ENCODE results near the gene SLC26A5. TPM values are rescaled to one million over a fixed set of nuclear protein-coding genes. Genes with fewer than 3 reads are reported as not detected.
"Not testable (repeated sequence)": the region's sequence is repeated elsewhere in the genome, so short reads cannot be mapped to it uniquely, and the experiment has no call there.

The SLC26A5 gene, protein sequence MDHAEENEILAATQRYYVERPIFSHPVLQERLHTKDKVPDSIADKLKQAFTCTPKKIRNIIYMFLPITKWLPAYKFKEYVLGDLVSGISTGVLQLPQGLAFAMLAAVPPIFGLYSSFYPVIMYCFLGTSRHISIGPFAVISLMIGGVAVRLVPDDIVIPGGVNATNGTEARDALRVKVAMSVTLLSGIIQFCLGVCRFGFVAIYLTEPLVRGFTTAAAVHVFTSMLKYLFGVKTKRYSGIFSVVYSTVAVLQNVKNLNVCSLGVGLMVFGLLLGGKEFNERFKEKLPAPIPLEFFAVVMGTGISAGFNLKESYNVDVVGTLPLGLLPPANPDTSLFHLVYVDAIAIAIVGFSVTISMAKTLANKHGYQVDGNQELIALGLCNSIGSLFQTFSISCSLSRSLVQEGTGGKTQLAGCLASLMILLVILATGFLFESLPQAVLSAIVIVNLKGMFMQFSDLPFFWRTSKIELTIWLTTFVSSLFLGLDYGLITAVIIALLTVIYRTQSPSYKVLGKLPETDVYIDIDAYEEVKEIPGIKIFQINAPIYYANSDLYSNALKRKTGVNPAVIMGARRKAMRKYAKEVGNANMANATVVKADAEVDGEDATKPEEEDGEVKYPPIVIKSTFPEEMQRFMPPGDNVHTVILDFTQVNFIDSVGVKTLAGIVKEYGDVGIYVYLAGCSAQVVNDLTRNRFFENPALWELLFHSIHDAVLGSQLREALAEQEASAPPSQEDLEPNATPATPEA
- total RNA-seq (ENCODE audit: low replicate concordance): not detected in 2 replicates
- long read RNA-seq: 0 reads

DNA sequence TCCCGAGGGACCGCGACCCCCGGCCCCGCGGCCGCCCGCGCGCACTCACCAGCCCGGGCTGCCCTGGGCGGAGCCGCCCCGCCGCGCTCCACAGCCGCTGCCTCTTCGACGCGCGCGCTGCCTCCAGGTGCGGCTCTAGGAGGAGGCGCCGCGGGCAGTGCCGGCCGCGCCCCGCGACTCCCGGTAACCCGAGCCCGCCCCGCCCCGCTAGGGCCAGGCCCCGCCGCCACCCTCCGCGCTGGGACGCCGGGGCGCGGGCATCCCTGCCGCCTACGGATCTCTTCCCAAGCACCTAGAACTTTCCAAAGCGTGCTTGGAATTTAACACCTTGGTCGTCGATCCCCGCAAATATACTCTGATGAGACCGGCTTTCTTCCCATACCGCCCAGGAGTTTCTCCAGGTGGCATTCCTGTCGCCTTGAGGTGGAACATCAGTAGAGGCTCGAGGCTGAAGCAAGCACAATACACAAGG, at the start of gene SLC26A5:
Gene SLC26A5 (minus strand): TSS at position 159 of the 472 bp plus-strand sequence. CDS start 24,693 bp downstream, outside the sequence.
- no peaks in the 10 kb centered on the region for H3K4me1 Mint-ChIP-seq (ENCODE audit: unreplicated experiment)
- no peak within 1 kb of the TSS for H3K27ac Mint-ChIP-seq
- TF ChIP-seq, protein P1, sequence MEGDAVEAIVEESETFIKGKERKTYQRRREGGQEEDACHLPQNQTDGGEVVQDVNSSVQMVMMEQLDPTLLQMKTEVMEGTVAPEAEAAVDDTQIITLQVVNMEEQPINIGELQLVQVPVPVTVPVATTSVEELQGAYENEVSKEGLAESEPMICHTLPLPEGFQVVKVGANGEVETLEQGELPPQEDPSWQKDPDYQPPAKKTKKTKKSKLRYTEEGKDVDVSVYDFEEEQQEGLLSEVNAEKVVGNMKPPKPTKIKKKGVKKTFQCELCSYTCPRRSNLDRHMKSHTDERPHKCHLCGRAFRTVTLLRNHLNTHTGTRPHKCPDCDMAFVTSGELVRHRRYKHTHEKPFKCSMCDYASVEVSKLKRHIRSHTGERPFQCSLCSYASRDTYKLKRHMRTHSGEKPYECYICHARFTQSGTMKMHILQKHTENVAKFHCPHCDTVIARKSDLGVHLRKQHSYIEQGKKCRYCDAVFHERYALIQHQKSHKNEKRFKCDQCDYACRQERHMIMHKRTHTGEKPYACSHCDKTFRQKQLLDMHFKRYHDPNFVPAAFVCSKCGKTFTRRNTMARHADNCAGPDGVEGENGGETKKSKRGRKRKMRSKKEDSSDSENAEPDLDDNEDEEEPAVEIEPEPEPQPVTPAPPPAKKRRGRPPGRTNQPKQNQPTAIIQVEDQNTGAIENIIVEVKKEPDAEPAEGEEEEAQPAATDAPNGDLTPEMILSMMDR (conservative IDR thresholded peaks at IDR 0.05): no peak
- no peaks in the 10 kb centered on the region for H3K36me3 Mint-ChIP-seq
- peaks cover 90% of the 10 kb centered on the region for H3K27me3 Mint-ChIP-seq
- H3K9me3 Mint-ChIP-seq: no peaks in the 10 kb centered on the region
- no peak for DNase-seq (ENCODE audit: extremely low spot score, unreplicated experiment)
- H3K4me3 Mint-ChIP-seq: peak within 1 kb of the TSS; percentile 83

DNA sequence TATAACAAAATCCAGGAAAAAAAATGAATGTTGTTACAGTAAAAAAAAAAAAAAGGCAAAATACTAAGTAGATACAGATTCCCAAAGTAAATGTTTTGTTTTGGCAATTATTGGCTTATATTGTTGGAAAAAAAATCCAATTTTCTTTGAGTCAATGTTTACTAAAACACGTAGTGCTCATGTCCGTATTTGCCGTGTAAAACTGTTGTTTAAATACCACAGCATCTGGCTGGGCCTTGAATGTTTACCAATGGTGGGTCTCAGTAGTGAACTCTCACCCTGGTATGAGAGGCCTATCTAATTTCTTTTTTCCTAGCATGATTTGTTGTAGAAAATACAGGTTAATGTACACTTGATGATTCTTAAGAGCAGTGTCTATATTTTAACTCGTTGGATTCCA, 41.4 kb upstream of the SLC26A5 start:
- peak overlapping the region; percentile 51 for H3K27ac Mint-ChIP-seq
- no peaks in the 10 kb centered on the region for H3K36me3 Mint-ChIP-seq
- H3K4me1 Mint-ChIP-seq (ENCODE audit: unreplicated experiment): no peaks in the 10 kb centered on the region
- H3K9me3 Mint-ChIP-seq: no peaks in the 10 kb centered on the region
- no peak overlapping the region for H3K4me3 Mint-ChIP-seq
- TF ChIP-seq, protein P1 (conservative IDR thresholded peaks at IDR 0.05): no peak
- no peaks in the 10 kb centered on the region for H3K27me3 Mint-ChIP-seq
- no peak for DNase-seq (ENCODE audit: extremely low spot score, unreplicated experiment)

DNA sequence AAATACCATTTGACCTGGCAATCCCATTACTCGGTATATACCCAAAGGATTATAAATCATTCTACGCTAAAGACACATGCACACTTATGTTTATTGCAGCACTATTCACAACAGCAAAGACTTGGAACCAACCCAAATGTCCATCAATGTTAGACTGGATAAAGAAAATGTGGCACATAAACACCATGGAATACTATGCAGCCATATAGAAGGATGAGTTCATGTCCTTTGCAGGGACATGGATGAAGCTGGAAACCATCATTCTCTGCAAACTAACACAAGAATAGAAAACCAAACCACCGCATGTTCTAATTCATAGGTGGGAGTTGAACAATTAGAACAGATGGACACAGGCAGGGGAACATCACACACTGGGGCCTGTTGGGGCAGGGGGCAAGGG, 40.9 kb upstream of the SLC26A5 start:
- H3K27ac Mint-ChIP-seq; H3K9me3 Mint-ChIP-seq; DNase-seq (ENCODE audit: extremely low spot score, unreplicated experiment); H3K36me3 Mint-ChIP-seq; H3K4me1 Mint-ChIP-seq (ENCODE audit: unreplicated experiment); H3K4me3 Mint-ChIP-seq; H3K27me3 Mint-ChIP-seq: not testable (repeated sequence)

DNA sequence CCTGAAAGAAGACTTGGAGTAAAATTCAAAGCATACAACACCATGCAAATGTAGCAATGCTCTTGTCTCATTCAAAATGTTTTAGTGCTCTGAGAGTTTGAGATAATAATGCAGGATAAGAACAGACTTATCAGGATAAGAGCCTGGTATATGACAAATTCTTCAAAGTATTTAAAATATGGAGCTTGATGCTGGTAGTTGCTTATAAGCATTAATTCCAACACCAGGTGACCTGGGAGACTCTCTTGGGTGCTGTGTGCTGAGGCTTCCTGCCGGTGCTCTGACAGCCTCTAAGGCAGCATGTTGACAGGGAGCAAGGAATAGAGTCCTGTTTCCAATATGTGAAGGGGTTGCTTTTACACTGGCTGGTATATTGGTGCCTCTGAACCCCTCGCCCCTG, 34.8 kb upstream of the SLC26A5 start:
- no peak for DNase-seq (ENCODE audit: extremely low spot score, unreplicated experiment)
- TF ChIP-seq, protein P1 (conservative IDR thresholded peaks at IDR 0.05): no peak
- Mint-ChIP-seq H3K36me3 (no peaks in the 10 kb centered on the region), H3K9me3 (no peaks in the 10 kb centered on the region), H3K4me3 (no peak overlapping the region), H3K27me3 (peaks cover 7% of the 10 kb centered on the region), H3K27ac (no peak overlapping the region), H3K4me1 (ENCODE audit: unreplicated experiment) (no peaks in the 10 kb centered on the region)

DNA sequence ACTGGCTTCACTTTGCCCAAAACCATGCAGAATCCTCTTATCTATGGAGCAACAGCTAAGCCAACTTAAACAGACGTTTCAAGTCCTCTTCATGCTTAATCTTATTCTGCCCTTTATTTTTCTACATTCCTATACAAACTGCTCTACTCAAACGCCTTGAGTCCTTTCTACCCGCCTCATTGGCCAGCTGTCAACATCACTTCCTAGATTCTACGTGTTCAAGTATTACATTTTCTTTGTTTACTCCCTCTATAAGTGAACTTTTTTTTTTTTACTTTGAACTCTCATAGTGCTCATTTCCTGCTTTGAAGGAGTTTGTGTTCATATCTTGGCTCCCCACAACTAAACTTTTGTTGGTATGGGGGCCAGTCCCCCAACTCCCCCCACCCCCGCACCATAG, 28.9 kb upstream of the SLC26A5 start:
- H3K27ac Mint-ChIP-seq: no peak overlapping the region
- H3K4me1 Mint-ChIP-seq (ENCODE audit: unreplicated experiment): no peaks in the 10 kb centered on the region
- DNase-seq (ENCODE audit: extremely low spot score, unreplicated experiment): no peak
- no peak overlapping the region for H3K4me3 Mint-ChIP-seq
- H3K36me3 Mint-ChIP-seq: no peaks in the 10 kb centered on the region
- TF ChIP-seq, protein P1 (conservative IDR thresholded peaks at IDR 0.05): no peak
- H3K27me3 Mint-ChIP-seq: peaks cover 11% of the 10 kb centered on the region
- H3K9me3 Mint-ChIP-seq: no peaks in the 10 kb centered on the region

Data from type B pancreatic cell (in vitro differentiated cells).